ENCODE data around the gene DAAM2.

DNA sequence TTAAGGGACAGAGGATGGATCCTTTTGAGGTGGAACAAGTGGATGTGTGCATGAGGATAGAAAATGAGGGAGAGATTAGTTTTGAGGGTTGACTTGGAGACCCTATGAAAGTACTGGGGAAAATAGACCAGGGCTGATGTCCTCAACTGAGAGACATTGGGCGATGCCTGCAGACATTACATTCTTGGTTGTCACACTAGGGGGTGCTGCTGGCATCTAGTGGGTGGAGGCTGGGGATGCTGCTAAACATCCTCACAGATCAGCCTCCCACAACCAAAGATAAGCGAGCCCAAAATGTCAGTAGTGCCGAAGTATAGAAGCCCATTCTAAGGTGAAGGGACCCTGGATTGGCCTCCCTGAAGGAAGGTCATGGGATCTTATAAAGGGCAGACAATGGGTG lies 78.8 kb downstream of the DAAM2 start:
- TF ChIP-seq RAD21 (IDR thresholded peaks at IDR 0.05; ENCODE audit: low read depth) (no peak), YY1 (IDR thresholded peaks at IDR 0.05; ENCODE audit: low read depth) (no peak), TAF1 (IDR thresholded peaks at IDR 0.05; ENCODE audit: low read depth) (no peak)
